Mesodermal cell (in vitro differentiated cells): ENCODE results near the gene IFNA10. TPM values are rescaled to one million over a fixed set of nuclear protein-coding genes. Genes with fewer than 3 reads are reported as not detected.
"Not testable (repeated sequence)": the region's sequence is repeated elsewhere in the genome, so short reads cannot be mapped to it uniquely, and the experiment has no call there.

Source experiments
- H3K27ac ChIP-seq: 2 replicates; pipeline ENCODE4 v1.7.0; 2013; ENCODE audit warnings: mild to moderate bottlenecking, low read depth, low read length, moderate library complexity; ENCODE audit not compliant: severe bottlenecking
- H3K36me3 ChIP-seq: 2 replicates; pipeline ENCODE4 v1.7.1; 2013; ENCODE audit warnings: mild to moderate bottlenecking, low read length, moderate library complexity; ENCODE audit not compliant: control insufficient read depth, insufficient read depth
- H3K4me1 ChIP-seq: one replicate; pipeline ENCODE4 v1.7.1; 2013; ENCODE audit warnings: mild to moderate bottlenecking, low read length; ENCODE audit not compliant: insufficient read depth, control insufficient read depth, poor library complexity, severe bottlenecking
- H3K4me3 ChIP-seq: 2 replicates; pipeline ENCODE4 v1.7.0; 2013; ENCODE audit warnings: low read length, control low read depth, mild to moderate bottlenecking; ENCODE audit not compliant: insufficient read depth, poor library complexity, severe bottlenecking; ENCODE audit errors: extremely low read depth
- H3K9me3 ChIP-seq: 2 replicates; pipeline ENCODE4 v1.7.1; 2013; ENCODE audit warnings: mild to moderate bottlenecking, low read length, moderate library complexity; ENCODE audit not compliant: control insufficient read depth
- WGBS, 2 experiments: methylation state at CpG; one replicate each; pipeline ENCODE4 v1.1.5; 2013; ENCODE audit warnings: missing lambda C conversion rate in 2 of 2; ENCODE audit not compliant: insufficient coverage in 2 of 2; 5-methylcytosine and 5-hydroxymethylcytosine counted together
- polyA plus RNA-seq, 2 experiments: library from polyadenylated mRNA; stranded (reverse); fragments of 50-300 nt; gene quantifications; one replicate each; pipeline ENCODE4 v1.2.3, GENCODE V29; 2013

IFNA10 gene
- not detected for polyA plus RNA-seq (2013, experiment 1 of 2)
- polyA plus RNA-seq (2013, experiment 2 of 2): not detected

DNA sequence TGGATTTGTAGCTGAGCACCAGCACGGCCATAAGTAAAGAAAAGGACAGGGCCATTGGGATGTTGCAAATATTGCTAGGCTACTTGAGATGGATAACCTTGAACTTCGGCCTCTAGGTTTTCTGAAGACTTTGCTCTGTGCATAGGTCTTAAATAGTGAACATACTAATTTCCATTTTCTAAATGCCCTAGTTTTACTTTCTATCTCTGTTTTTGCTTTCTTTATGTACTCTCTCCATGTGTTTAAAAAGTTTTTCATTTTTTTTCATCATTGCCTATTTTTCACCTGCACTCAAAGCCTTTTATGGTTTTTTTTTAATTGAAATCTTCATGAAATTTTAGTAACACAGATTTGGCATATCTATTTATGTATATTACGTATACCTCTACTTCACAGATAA is at the start of gene IFNA10:
Gene IFNA10, minus strand, starts transcription at position 101 of the 400 bp plus-strand sequence. Its CDS starts 46 bp downstream, at position 55.
- H3K4me3 ChIP-seq, H3K36me3 ChIP-seq, H3K4me1 ChIP-seq, H3K9me3 ChIP-seq, H3K27ac ChIP-seq: not testable (repeated sequence)
- no CpG with 5 or more reads among the region's 3 CpGs for WGBS, 2 experiments

DNA sequence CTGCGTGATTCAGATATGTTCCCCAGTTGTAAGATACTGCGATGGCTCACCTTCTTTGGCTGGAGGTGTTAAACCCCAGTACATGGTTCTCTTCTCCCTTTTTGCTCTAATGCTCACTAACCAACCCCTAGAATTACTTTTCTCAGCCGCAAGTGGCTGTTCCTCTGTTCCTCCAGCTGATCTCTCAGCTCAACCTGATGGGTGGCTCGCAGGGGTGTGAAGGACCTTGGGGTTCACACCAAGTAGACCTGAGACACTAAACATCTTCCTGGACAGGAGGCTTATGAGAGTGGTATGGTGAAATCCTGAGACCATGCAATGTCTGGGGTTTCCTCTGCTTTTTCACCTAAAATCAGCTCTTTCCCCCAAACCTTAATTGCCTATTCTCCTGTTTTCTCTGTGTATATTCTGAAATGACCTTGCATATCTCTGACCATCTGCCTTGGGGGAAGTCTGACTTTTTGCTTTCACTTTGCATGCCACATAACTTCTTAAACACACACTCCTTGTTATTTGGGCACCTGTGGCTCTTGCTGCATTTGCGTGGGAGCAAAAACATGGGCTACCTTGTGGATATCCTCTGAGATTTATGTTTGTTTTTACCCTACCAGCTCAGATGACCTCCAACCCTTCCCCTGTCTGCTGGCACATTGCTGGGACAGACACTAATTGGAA is 48.7 kb upstream of the IFNA10 start:
- Histone ChIP-seq H3K4me1 (no peaks in the 10 kb centered on the region), H3K36me3 (no peaks in the 10 kb centered on the region), H3K9me3 (no peaks in the 10 kb centered on the region), H3K27ac (no peak overlapping the region), H3K4me3 (no peak overlapping the region)
- 78 to 91% methylated on average over 4 of the region's 5 CpGs for WGBS, 2 experiments

DNA sequence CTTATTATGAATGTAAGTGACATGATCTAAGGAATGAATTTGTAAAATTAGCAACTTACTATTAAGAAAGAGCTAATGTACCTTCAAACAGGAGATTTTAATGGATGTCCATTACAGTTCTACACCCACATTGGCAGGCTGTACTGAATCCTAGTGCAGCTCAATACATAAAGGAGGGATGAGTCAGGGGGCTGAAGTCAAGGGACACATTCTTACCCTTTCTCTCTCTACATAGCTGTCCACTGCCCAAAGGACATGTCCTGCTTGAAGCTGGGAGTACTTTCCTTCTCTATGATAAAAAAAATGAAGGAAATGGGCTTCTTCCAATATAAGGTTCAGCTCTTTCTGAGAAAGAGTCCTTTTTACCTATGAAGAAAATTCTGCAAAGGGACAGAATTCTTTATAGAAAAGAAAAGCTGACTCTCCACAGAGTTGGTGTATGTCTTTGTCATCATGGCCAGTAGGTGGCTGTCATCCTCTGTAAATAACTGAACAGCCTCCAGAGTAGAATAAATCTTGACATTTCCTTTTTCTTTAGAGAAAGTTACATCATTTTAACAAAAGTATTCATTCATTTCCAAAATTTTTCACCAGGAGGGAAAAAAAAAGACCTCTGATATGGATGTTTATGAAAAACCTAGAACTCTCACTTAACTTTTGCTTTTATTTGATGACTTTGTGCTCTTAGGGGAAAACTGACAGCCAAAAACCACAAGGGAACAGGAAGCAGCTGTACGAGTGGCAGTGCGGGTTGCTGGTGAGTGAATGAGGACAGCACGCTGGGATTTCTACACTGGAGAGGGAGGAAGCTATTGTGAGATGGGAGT is 46.0 kb upstream of the IFNA10 start:
- H3K4me1 ChIP-seq: no peaks in the 10 kb centered on the region
- H3K9me3 ChIP-seq: no peaks in the 10 kb centered on the region
- 0 to 6% methylated on average over 3 of the region's 3 CpGs for WGBS, 2 experiments
- peak overlapping the region; percentile 17 for H3K27ac ChIP-seq
- no peak overlapping the region for H3K4me3 ChIP-seq
- H3K36me3 ChIP-seq: no peaks in the 10 kb centered on the region

DNA sequence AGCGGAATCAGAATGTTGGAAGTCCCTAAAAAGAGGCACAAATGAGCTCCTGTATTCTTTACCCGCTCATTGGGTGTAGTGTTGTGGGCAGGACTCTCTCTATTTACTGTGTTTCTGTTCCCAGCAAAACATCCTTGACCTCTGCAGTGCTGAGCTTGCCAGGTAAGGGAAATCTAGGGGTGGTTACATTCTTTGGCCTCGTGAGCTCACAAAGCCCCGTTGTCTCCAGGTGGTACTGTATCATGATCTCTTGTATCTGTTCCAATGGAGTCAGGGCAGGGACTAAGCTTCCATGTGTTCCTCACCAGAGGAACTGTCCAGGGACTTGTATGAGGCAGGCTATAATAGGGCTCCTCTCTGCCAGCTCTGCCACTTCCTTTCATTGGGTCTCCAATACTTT is 44.7 kb upstream of the IFNA10 start:
- WGBS, 2 experiments: 67 to 88% methylated on average over 2 to 3 of the region's 4 CpGs
- no peaks in the 10 kb centered on the region for H3K36me3 ChIP-seq
- no peaks in the 10 kb centered on the region for H3K4me1 ChIP-seq
- H3K4me3 ChIP-seq: no peak overlapping the region
- H3K9me3 ChIP-seq: no peaks in the 10 kb centered on the region
- H3K27ac ChIP-seq: no peak overlapping the region

DNA sequence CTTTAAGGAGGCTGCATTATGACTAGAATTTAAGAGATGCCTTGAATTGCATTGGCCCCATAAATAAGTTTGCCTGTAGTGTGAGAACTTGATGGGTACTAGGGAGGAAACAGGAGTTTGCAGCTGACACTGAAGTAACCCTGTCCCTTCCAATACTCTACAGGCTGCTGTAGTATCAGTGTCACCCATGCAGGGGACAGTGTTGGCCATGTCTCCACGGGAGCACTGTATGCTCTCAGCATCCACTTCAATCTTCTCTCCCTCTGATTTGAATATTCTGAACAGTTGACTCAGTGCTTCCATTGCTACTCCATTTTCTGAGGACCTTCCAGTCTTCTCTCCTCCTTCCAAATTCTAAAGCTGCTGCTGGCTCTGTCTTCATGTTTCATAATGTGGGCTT is 44.2 kb upstream of the IFNA10 start:
- Histone ChIP-seq H3K4me1 (no peaks in the 10 kb centered on the region), H3K9me3 (no peaks in the 10 kb centered on the region), H3K36me3 (no peaks in the 10 kb centered on the region), H3K4me3 (no peak overlapping the region), H3K27ac (no peak overlapping the region)
- WGBS, 2 experiments: 67% methylated on average over 1 of the region's 1 CpG; no CpG with 5 or more reads in 1 of the 2 experiments

DNA sequence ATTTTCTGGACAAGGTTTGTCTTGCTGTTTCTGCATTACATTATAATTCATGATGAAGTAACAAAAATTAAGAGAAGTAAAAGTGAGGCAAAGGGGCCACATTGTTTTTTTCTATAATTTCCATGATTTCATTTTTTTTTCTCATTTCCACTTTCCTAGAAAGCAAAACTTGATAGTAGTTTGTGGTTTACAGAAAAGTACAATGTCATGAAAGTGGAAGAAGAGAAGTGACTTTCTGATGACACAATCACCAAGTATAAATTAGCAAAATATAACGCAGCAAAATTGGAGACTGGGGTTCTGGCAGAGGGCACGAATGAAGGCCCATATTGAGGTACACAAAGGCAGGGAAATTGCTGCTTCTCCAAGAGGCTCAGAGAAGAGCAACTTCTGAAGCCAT is 37.9 kb upstream of the IFNA10 start:
- 64 to 86% methylated on average over 2 of the region's 2 CpGs for WGBS, 2 experiments

DNA sequence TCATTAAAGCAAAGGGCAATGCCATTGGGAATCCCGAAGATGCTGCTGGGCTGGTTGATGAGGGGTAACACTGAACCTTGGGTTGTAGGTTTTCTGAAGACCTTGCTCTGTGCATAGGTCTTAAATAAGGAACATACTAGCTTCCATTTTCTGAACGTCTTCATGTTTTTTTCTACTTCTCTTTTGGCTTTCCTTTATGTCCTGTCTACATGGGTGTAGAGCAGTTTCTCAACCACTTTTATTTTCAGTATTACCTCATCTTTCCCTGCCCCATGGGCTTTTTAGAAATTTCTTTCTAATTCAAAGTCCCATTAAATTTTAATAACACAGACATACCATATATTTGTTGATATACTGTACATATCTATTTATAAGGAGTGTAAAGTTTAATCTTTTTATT is 33.0 kb upstream of the IFNA10 start, which contains the start of gene IFNA14:
Gene IFNA14, minus strand, starts transcription at position 95 of the 400 bp plus-strand sequence. Its CDS starts 70 bp downstream, at position 25.
- Histone ChIP-seq H3K4me3 (no peak within 1 kb of the TSS), H3K27ac (no peak within 1 kb of the TSS), H3K36me3 (no peaks in the 10 kb centered on the region), H3K4me1 (no peaks in the 10 kb centered on the region), H3K9me3 (no peaks in the 10 kb centered on the region)
- WGBS, 2 experiments: 92 to 100% methylated on average over 1 to 2 of the region's 2 CpGs

More for the DNA sequence above, 37.9 kb upstream of the IFNA10 start:
- no peaks in the 10 kb centered on the region for H3K4me1 ChIP-seq
- no peaks in the 10 kb centered on the region for H3K9me3 ChIP-seq
- no peak overlapping the region for H3K27ac ChIP-seq
- H3K4me3 ChIP-seq: no peak overlapping the region
- H3K36me3 ChIP-seq: no peaks in the 10 kb centered on the region

DNA sequence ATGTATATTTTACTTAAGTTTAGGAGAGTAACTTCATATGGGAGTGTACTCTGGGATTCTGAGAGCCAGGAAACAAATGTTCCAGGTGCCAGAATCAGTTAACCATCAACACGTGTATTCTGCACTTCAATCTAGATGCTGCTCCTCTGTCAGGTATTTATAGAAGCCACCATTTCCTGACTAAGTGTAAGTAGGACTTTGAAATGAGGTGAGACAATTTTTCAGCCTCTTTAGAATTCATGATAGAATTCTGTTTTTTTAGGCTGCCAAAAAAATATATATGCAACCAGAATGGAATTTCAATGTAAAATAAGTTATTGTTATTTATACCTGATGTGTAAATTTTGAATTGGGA is 29.4 kb upstream of the IFNA10 start:
- not testable (repeated sequence) for H3K36me3 ChIP-seq, H3K9me3 ChIP-seq, H3K4me3 ChIP-seq, H3K27ac ChIP-seq, H3K4me1 ChIP-seq
- WGBS, 2 experiments: no CpG with 5 or more reads among the region's 1 CpG

DNA sequence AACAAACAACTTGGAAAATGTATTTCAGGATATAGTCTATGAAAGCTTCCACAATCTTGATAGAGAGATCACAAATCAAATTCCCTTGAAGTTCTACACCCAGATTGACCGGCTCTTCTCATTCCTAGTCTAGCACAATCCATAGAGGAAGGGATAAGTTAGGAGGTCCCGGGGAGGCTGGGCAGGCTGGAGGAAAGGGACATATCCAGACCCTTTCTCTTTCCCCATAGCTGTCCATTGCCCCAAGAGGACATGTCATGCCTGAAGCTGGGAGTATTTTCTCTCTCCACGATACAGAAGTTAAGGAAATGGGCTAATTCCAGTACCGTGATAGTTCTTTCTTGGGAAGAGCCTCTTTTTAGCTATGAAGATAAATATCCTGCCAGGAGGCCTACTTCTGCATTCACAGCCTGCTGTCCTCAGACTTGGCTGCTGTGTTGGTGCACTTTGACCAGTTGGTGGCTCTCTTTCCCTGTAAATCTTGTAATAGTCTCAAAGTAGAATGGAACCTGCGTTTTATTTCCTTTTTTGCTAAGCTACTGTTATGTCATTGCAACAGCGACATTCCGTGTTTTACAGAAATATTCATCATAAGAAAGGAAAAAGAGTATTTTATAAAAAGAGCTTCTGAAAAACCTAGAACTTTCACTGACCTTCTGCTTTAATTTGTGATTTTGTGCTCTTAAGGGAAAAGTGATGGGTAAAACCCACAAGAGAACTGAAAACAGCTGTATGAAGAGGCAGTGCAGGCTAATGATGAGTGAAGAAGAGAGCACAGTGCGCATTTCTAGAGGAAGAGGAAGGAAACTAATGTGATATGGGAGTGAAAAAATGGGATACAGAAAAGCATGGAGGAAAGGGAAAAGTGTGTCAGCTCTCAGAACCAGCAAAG is 28.8 kb upstream of the IFNA10 start:
- WGBS, 2 experiments: 33 to 100% methylated on average over 1 of the region's 8 CpGs
- not testable (repeated sequence) for H3K4me1 ChIP-seq, H3K9me3 ChIP-seq, H3K36me3 ChIP-seq, H3K4me3 ChIP-seq, H3K27ac ChIP-seq

DNA sequence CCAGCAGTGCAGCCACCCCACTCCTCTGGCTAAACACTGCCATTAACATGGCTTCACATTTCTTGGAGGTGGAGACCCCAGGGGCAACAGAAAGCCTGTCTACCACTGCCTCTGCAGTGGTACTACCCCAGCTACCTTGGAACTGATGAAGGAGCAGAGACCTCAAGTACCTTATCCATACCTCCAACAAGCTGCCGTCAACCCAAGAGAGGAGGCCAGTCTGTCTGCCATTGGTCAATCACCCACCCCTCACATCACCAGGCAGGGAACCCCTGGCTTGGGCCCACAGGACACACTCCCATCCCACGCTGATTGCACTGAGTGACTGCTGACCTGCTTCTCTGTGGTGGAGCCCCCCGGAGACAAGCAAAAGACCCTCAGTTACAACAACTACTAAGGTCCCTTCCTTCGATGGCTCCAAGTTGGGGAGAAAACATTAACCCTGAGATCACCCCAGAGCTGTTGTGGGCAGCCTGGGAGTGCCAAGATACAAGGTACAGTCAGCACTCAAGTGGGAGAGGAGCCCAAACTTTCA is 27.3 kb upstream of the IFNA10 start:
- H3K4me3 ChIP-seq: no peak overlapping the region
- WGBS, 2 experiments: 67 to 100% methylated on average over 2 to 3 of the region's 4 CpGs
- no peaks in the 10 kb centered on the region for H3K4me1 ChIP-seq
- no peaks in the 10 kb centered on the region for H3K36me3 ChIP-seq
- H3K9me3 ChIP-seq: no peaks in the 10 kb centered on the region
- H3K27ac ChIP-seq: no peak overlapping the region
